K562 (cell line): ENCODE measurements around the gene CEMIP2. TPM values are rescaled to one million over a fixed set of nuclear protein-coding genes. Genes with fewer than 3 reads are reported as not detected.

Experiments
- ATAC-seq: fragments of 200-7000 bp; cut with Tn5 transposase; 3 replicates; pipeline ENCODE4 v1.9.1; 2020; ENCODE audit warnings: moderate library complexity
- BruUV-seq: library from RNA; stranded (reverse); fragments of 400-500 nt; replicated peaks from 2 replicates; lab custom pipeline; 2021; lab: Mats Ljungman, UMichigan
- CTCF ChIA-PET: fragments of 300-600 bp; formaldehyde crosslinking; extraction: SDS; loops from one replicate; lab custom pipeline; 2021; ENCODE audit warnings: low intra/inter-chr PET ratio; lab: Yijun Ruan, JAX
- POLR2A ChIA-PET: fragments of 300-600, 350-650 bp; sonication (Branson Sonifier 250); formaldehyde crosslinking; extraction: SDS; loops from one replicate; lab custom pipeline; 2021; ENCODE audit warnings: antibody characterized with exemption, inconsistent platforms; lab: Yijun Ruan, JAX
- DNase-seq, 4 experiments: peaks; one replicate each; pipeline versions ENCODE4 v3.0.0 to v3.0.0-alpha.2; 2011 to 2018; ENCODE audit warnings: low spot score in 3 of 4, mixed read lengths in 3 of 4; ENCODE audit errors: extremely low read depth in 1 of 4
- FAIRE-seq: peaks from 2 replicates; lab custom pipeline; 2011; peaks lifted over from hg19 to GRCh38; lab: Jason Lieb, UNC
- H2AFZ ChIP-seq: 2 replicates; pipeline ENCODE4 v1.6.0; 2011; ENCODE audit warnings: low read depth, low read length, control low read depth, inconsistent platforms
- H3K27ac ChIP-seq: fragments of 200-600 bp; 3 replicates; pipeline ENCODE4 v1.8.0; 2011; ENCODE audit warnings: low read depth, mild to moderate bottlenecking, control low read depth, inconsistent platforms, low read length, moderate library complexity, mixed read lengths; ENCODE audit errors: extremely low read depth
- H3K27me3 ChIP-seq, 2 experiments: fragments of 300-600 bp in 1 of 2; 2 replicates in 1 of 2; 3 replicates in 1 of 2; pipeline versions ENCODE4 v1.6.0 to v1.8.0; 2011; ENCODE audit warnings: inconsistent platforms in 2 of 2, low read length in 2 of 2, mild to moderate bottlenecking in 1 of 2, mixed read lengths in 1 of 2, moderate library complexity in 1 of 2; ENCODE audit not compliant: control insufficient read depth in 2 of 2, insufficient read depth in 2 of 2
- H3K36me3 ChIP-seq: fragments of 300-600 bp; 3 replicates; pipeline ENCODE4 v1.8.0; 2011; ENCODE audit warnings: mild to moderate bottlenecking, low read length, inconsistent platforms; ENCODE audit not compliant: control insufficient read depth, insufficient read depth
- H3K4me1 ChIP-seq, 2 experiments: fragments of 200-600 bp in 1 of 2; replicated peaks in 1 of 2; 2 replicates in 1 of 2; 3 replicates in 1 of 2; pipeline versions ENCODE4 v1.5.1 to v1.8.0; 2011; ENCODE audit warnings: inconsistent platforms in 2 of 2, low read length in 2 of 2, mild to moderate bottlenecking in 1 of 2, mixed read lengths in 1 of 2, moderate library complexity in 1 of 2; ENCODE audit not compliant: control insufficient read depth in 2 of 2, insufficient read depth in 2 of 2
- H3K4me2 ChIP-seq: 2 replicates; pipeline ENCODE4 v1.6.1; 2011; ENCODE audit warnings: low read length, control low read depth, inconsistent platforms, mixed read lengths; ENCODE audit not compliant: insufficient read depth
- H3K4me3 ChIP-seq: fragments of 200-600 bp; sonication (generic), shearing (Covaris generic); 2 replicates; pipeline ENCODE4 v1.5.1; 2016; ENCODE audit warnings: control low read depth, inconsistent platforms
- H3K79me2 ChIP-seq: fragments of 200-600 bp; 3 replicates; pipeline ENCODE4 v1.8.0; 2011; ENCODE audit warnings: low read length, inconsistent platforms; ENCODE audit not compliant: control insufficient read depth, insufficient read depth
- H3K9ac ChIP-seq, 2 experiments: 2 replicates each; pipeline versions ENCODE4 v1.6.0 to v1.6.1; 2011; ENCODE audit warnings: low read depth in 2 of 2, low read length in 2 of 2, control low read depth in 1 of 2, inconsistent platforms in 1 of 2, mild to moderate bottlenecking in 1 of 2, mixed read lengths in 1 of 2; ENCODE audit not compliant: insufficient read depth in 1 of 2
- H3K9me1 ChIP-seq: one replicate; pipeline ENCODE4 v1.6.0; 2011; ENCODE audit warnings: inconsistent platforms, mild to moderate bottlenecking, low read length, moderate library complexity; ENCODE audit not compliant: control insufficient read depth, insufficient read depth
- H3K9me3 ChIP-seq: replicated peaks from 2 replicates; pipeline ENCODE4 v1.5.1; 2011; ENCODE audit warnings: low read depth, low read length, inconsistent platforms; ENCODE audit not compliant: control insufficient read depth, insufficient read depth
- H4K20me1 ChIP-seq: replicated peaks from 2 replicates; pipeline ENCODE4 v1.6.1; 2011; ENCODE audit warnings: low read length, inconsistent platforms, mixed read lengths; ENCODE audit not compliant: control insufficient read depth, insufficient read depth
- ARID1B ChIP-seq: fragments of 450-650 bp; IDR thresholded peaks from 2 replicates; pipeline ENCODE4 v1.6.1; 2016; ENCODE audit warnings: antibody characterized with exemption, mild to moderate bottlenecking, inconsistent platforms
- BCLAF1 ChIP-seq, 2 experiments: fragments of 450-650 bp in 1 of 2; IDR thresholded peaks; 2 replicates each; pipeline ENCODE4 v1.6.1; 2011 to 2017; ENCODE audit warnings: low read depth in 2 of 2, antibody characterized with exemption in 1 of 2, borderline replicate concordance in 1 of 2, low read length in 1 of 2, mild to moderate bottlenecking in 1 of 2, mixed read lengths in 1 of 2; ENCODE audit not compliant: control insufficient read depth in 1 of 2
- BMI1 ChIP-seq: fragments of 150-350 bp; IDR thresholded peaks from 2 replicates; pipeline ENCODE4 v1.6.1; 2014; ENCODE audit warnings: low read length
- CCNT2 ChIP-seq: IDR thresholded peaks from 2 replicates; pipeline ENCODE4 v1.6.1; 2011; ENCODE audit warnings: borderline replicate concordance, low read depth, mild to moderate bottlenecking, moderate library complexity, mixed read lengths, low read length; ENCODE audit not compliant: insufficient read length; ENCODE audit errors: extremely low read depth
- EGR1 ChIP-seq: fragments of 450-650 bp; conservative IDR thresholded peaks from 2 replicates; pipeline ENCODE4 v1.6.1; 2017; ENCODE audit warnings: mild to moderate bottlenecking
- ELF4 ChIP-seq: fragments of 450-650 bp; formaldehyde crosslinking; IDR thresholded peaks from 2 replicates; pipeline ENCODE4 v1.4.0; 2022; ENCODE audit warnings: missing genetic modification characterization
- FOXK2 ChIP-seq, 2 experiments: fragments of 450-650 bp; IDR thresholded peaks in 1 of 2; conservative IDR thresholded peaks in 1 of 2; 2 replicates each; pipeline ENCODE4 v1.6.1; 2016; ENCODE audit warnings: low read depth in 2 of 2, mild to moderate bottlenecking in 1 of 2
- KAT2B ChIP-seq: IDR thresholded peaks from one replicate; pipeline ENCODE4 v1.6.1; 2012; ENCODE audit warnings: low read depth, mild to moderate bottlenecking, control low read depth, inconsistent platforms, low read length, moderate library complexity
- KLF10 ChIP-seq: fragments of 250-450 bp; sonication (Bioruptor Pico); IDR thresholded peaks from 2 replicates; pipeline ENCODE4 v1.6.1; 2021; ENCODE audit warnings: matching md5 sums
- SIN3A ChIP-seq, 2 experiments: fragments of 150-350 bp in 1 of 2; IDR thresholded peaks; 2 replicates each; pipeline ENCODE4 v1.6.1; 2011 to 2016; ENCODE audit warnings: borderline replicate concordance in 2 of 2, low read depth in 2 of 2, low read length in 2 of 2, mild to moderate bottlenecking in 2 of 2, moderate library complexity in 2 of 2; ENCODE audit not compliant: control insufficient read depth in 1 of 2
- SMAD4 ChIP-seq: fragments of 250-450 bp; sonication (Bioruptor Pico); conservative IDR thresholded peaks from 2 replicates; pipeline ENCODE4 v1.8.0; 2021; ENCODE audit warnings: inconsistent platforms, mild to moderate bottlenecking, moderate library complexity
- SREBF1 ChIP-seq: fragments of 150-350 bp; IDR thresholded peaks from 2 replicates; pipeline ENCODE4 v1.6.1; 2014; ENCODE audit warnings: antibody characterized with exemption, low read depth, low read length, borderline replicate concordance
- THAP7 ChIP-seq: fragments of 250-450 bp; sonication (Bioruptor Pico); IDR thresholded peaks from 2 replicates; pipeline ENCODE4 v1.5.0; 2021
- ZBTB2 ChIP-seq: fragments of 450-650 bp; IDR thresholded peaks from 2 replicates; pipeline ENCODE4 v1.6.1; 2016; ENCODE audit warnings: antibody characterized with exemption
- ZNF165 ChIP-seq: fragments of 250-450 bp; sonication (Bioruptor Pico); IDR thresholded peaks from 2 replicates; pipeline ENCODE4 v1.4.0; 2020; ENCODE audit warnings: borderline replicate concordance
- ZNF23 ChIP-seq: fragments of 250-450 bp; sonication (Bioruptor Pico); IDR thresholded peaks from 2 replicates; pipeline ENCODE4 v1.4.0; 2020; ENCODE audit warnings: mild to moderate bottlenecking
- ZNF668 ChIP-seq: fragments of 250-450 bp; sonication (Bioruptor Pico); IDR thresholded peaks from 2 replicates; pipeline ENCODE4 v1.8.0; 2022; ENCODE audit warnings: mild to moderate bottlenecking, inconsistent platforms
- in situ Hi-C: fragments of 300-500 bp; cut with MboI; formaldehyde crosslinking; loops from 4 replicates; pipeline ENCODE4 v1.15.0; 2018; ENCODE audit warnings: inconsistent platforms, mixed read lengths
- intact Hi-C: fragments of 100-400 bp; cut with micrococcal nuclease; formaldehyde crosslinking; loops from 2 replicates; pipeline ENCODE4 v1.14.2; 2022
- polyA plus RNA-seq, 8 experiments: library from polyadenylated mRNA; depleted of rRNA in 4 of 8; stranded (reverse) in 5 of 8; unstranded in 3 of 8; fragments of >200 nt; fragmentation: Nextera tagmentation in 2 of 8; fragmentation: Illumina TruSeq in 1 of 8; extraction: Ambion mirVana in 2 of 8; extraction: Trizol in 1 of 8; gene quantifications; 2 replicates each; pipeline versions ENCODE4 v1.2.1 to v1.2.3, GENCODE V29; 2011 to 2014; ENCODE audit warnings: inconsistent platforms in 1 of 8, missing spikeins in 1 of 8
- total RNA-seq, 7 experiments: library from RNA; depleted of rRNA in 6 of 7; stranded (reverse); fragments of >200 nt in 6 of 7; fragmentation: Illumina TruSeq in 2 of 7; extraction: Trizol in 2 of 7; gene quantifications; 2 replicates each; pipeline versions ENCODE4 v1.2.1 to v1.2.3, GENCODE V29; 2011 to 2021; ENCODE audit warnings: low replicate concordance in 1 of 7

The CEMIP2 gene
- total and polyA plus RNA-seq, 9 of the 15 experiments (the other 6 are each of a cell fraction or from before 2014, with no cell fraction given): 5.4 to 29.9 (median 14.2) TPM

DNA sequence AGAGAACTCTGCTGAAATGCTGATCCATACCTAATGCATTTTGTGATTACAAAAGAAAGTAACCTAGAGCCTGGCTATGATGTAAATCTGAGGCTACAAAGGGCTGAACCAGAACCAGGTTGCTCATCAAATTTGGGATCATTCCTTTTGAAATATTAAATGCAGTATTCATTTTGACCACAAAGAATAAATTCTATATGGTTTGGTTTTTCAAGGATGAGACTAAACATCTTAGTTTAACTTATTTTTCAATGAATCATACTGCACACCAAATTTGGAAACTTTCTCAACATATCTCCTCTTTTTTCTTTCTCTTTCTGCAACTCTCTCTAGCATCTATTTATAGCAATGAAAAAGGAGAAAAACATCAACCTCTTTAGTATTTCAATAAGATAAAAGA lies 46.5 kb downstream of the CEMIP2 start:
- Histone ChIP-seq H3K27me3 (no peaks in the 10 kb centered on the region), H2AFZ (no peak overlapping the region), H4K20me1 (no peaks in the 10 kb centered on the region), H3K9me3 (no peaks in the 10 kb centered on the region), H3K4me1 (peaks cover 0 to 2% of the 10 kb centered on the region in 2 experiments; a peak in 1 of 5 replicates), H3K9me1 (no peaks in the 10 kb centered on the region), H3K36me3 (peaks cover 53% of the 10 kb centered on the region; the same call in 1 of the 3 replicates), H3K27ac (no peak overlapping the region), H3K4me2 (no peak overlapping the region), H3K9ac (no peak overlapping the region), H3K79me2 (no peaks in the 10 kb centered on the region), H3K4me3 (no peak overlapping the region)
- ChIA-PET POLR2A (no interaction called here), CTCF (no interaction called here)
- ATAC-seq (no peak), FAIRE-seq (no peak), DNase-seq (no peak)
- BruUV-seq: no TSS peak
- in situ Hi-C loops: no loop called here
- intact Hi-C loops: no loop called here
- TF ChIP-seq ZNF23 (CRISPR knock-in tag) (no peak), ARID1B (no peak), FOXK2 (conservative IDR thresholded peaks at IDR 0.05 in 1 of 2, IDR thresholded peaks at IDR 0.05 in 1 of 2; ENCODE audit: low read depth in 2 of 2) (no peak), KAT2B (no peak), KLF10 (CRISPR knock-in tag) (no peak), THAP7 (CRISPR knock-in tag) (no peak), BCLAF1 (IDR thresholded peaks at IDR 0.05; ENCODE audit: borderline replicate concordance in 1 of 2, control insufficient read depth in 1 of 2, low read depth in 2 of 2, low read length in 1 of 2) (no peak), SMAD4 (no peak), ELF4 (CRISPR knock-in tag) (no peak), SIN3A (IDR thresholded peaks at IDR 0.05; ENCODE audit: borderline replicate concordance in 2 of 2, control insufficient read depth in 1 of 2, low read depth in 2 of 2, low read length in 2 of 2) (no peak), ZNF668 (CRISPR knock-in tag) (no peak), CCNT2 (no peak), EGR1 (no peak), ZNF165 (CRISPR knock-in tag) (no peak), BMI1 (no peak), ZBTB2 (no peak), SREBF1 (no peak)
